Measurements from ENCODE around the gene ZNF771. TPM values are rescaled to one million over a fixed set of nuclear protein-coding genes. Genes with fewer than 3 reads are reported as not detected.

Gene ZNF771
- polyA plus RNA-seq, 1 of the 3 experiments (the other 2 are of a cell fraction): 20.4 TPM

DNA sequence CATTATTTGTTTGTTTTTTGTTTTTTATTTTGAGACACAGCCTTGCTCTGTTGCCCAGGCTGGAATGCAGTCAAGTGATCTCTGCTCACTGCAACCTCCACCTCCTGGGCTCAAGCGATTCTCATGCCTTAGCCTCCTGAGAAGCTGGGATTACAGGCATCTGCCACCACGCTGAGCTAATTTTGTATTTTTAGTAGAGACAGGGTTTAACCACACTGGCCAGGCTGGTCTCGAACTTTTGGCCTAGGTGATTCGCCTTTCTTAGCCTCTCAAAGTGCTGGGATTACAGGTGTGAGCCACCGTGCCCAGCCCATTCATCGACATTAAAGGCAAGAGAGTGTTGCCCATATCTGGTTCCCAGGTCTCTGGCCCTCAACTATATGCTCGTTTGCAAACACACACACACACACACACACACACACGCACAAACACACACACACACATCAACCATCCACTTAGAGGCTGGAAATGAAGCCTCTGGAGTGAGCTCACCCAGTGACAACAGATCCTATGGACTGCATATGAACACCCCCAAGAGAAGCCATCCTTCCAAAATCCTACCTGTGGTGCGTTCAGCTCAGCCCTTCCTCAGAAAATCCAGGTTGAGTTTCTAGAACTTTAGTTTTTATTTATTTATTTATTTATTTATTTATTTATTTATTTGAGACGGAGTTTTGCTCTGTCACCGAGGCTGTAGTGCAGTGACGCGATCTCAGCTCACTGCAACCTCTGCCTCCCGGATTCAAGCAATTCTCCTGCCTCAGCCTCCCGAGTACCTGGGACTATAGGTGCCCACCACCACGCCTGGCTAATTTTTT lies 50.5 kb downstream of the ZNF771 start:
- Histone ChIP-seq H4K20me1 (ENCODE audit: insufficient read depth) (no peaks in the 10 kb centered on the region), H3K9ac (no peak overlapping the region), H3F3A (replicated peaks; ENCODE audit: insufficient read depth) (no peaks in the 10 kb centered on the region), H3K27ac (ENCODE audit: low read depth in 2 of 2, low read length in 1 of 2) (no peak overlapping the region), H3K9me2 (no peaks in the 10 kb centered on the region), H3K36me3 (replicated peaks in 1 of 2; ENCODE audit: control insufficient read depth in 1 of 2, insufficient read depth in 2 of 2, low read length in 1 of 2) (no peaks in the 10 kb centered on the region), H2AFZ (ENCODE audit: low read depth) (no peak overlapping the region), H3K79me2 (ENCODE audit: insufficient read depth) (no peaks in the 10 kb centered on the region), H3K4me3 (ENCODE audit: low read depth in 2 of 2, low read length in 1 of 2) (no peak overlapping the region), H3K4me2 (no peak overlapping the region), H3K27me3 (ENCODE audit: insufficient read depth) (no peaks in the 10 kb centered on the region), H3K9me3 (no peaks in the 10 kb centered on the region), H3K4me1 (ENCODE audit: control insufficient read depth in 1 of 2, insufficient read depth in 2 of 2, low read depth in 1 of 2, low read length in 1 of 2) (peaks cover 0 to under 1% of the 10 kb centered on the region in 2 experiments; a peak in 1 of 4 replicates)
- 82% methylated on average over 16 of the region's 16 CpGs for WGBS (ENCODE audit: low lambda C conversion rate)
- CTCF ChIA-PET: interaction anchor here (1.3 to 1.7 kb wide), 2 partner anchors 9 to 28 kb away, joined by 4 to 6 read pairs; partner anchors contain the start of gene DCTPP1
- TF ChIP-seq, protein P1, sequence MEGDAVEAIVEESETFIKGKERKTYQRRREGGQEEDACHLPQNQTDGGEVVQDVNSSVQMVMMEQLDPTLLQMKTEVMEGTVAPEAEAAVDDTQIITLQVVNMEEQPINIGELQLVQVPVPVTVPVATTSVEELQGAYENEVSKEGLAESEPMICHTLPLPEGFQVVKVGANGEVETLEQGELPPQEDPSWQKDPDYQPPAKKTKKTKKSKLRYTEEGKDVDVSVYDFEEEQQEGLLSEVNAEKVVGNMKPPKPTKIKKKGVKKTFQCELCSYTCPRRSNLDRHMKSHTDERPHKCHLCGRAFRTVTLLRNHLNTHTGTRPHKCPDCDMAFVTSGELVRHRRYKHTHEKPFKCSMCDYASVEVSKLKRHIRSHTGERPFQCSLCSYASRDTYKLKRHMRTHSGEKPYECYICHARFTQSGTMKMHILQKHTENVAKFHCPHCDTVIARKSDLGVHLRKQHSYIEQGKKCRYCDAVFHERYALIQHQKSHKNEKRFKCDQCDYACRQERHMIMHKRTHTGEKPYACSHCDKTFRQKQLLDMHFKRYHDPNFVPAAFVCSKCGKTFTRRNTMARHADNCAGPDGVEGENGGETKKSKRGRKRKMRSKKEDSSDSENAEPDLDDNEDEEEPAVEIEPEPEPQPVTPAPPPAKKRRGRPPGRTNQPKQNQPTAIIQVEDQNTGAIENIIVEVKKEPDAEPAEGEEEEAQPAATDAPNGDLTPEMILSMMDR (IDR thresholded peaks at IDR 0.05): no peak
- TF ChIP-seq ELF1 (IDR thresholded peaks at IDR 0.05) (no peak), REST (IDR thresholded peaks at IDR 0.05; ENCODE audit: low read depth, low read length) (no peak), NRF1 (IDR thresholded peaks at IDR 0.05; ENCODE audit: low read depth, low read length) (no peak), FOSL2 (IDR thresholded peaks at IDR 0.05; ENCODE audit: borderline replicate concordance, low read depth) (no peak)
- TF ChIP-seq, protein P2, sequence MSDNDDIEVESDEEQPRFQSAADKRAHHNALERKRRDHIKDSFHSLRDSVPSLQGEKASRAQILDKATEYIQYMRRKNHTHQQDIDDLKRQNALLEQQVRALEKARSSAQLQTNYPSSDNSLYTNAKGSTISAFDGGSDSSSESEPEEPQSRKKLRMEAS (IDR thresholded peaks at IDR 0.05; ENCODE audit: low read depth): no peak
- TF ChIP-seq, protein P3, sequence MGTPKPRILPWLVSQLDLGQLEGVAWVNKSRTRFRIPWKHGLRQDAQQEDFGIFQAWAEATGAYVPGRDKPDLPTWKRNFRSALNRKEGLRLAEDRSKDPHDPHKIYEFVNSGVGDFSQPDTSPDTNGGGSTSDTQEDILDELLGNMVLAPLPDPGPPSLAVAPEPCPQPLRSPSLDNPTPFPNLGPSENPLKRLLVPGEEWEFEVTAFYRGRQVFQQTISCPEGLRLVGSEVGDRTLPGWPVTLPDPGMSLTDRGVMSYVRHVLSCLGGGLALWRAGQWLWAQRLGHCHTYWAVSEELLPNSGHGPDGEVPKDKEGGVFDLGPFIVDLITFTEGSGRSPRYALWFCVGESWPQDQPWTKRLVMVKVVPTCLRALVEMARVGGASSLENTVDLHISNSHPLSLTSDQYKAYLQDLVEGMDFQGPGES (IDR thresholded peaks at IDR 0.05; ENCODE audit: low read depth, low read length): no peak
- no peak for DNase-seq
- POLR2A ChIA-PET: interaction anchor here (0.5 to 1.2 kb wide), 3 partner anchors 72 to 985 kb away, joined by 3 to 4 read pairs (median 3); partner anchors contain the start of genes ZNF688 and ZNF843
